Right hindlimb (tissue), 1 donor: ENCODE results near the gene RAPH1.
"Not testable (repeated sequence)": the region's sequence is repeated elsewhere in the genome, so short reads cannot be mapped to it uniquely, and the experiment has no call there.

Experiments used
- DNase-seq: peaks from one replicate; pipeline ENCODE4 v3.0.0-alpha.2; 2018

RAPH1 gene

GRCh38 chr2:203543898-203544328 is 8.8 kb upstream of the RAPH1 start:
- no peak for DNase-seq

GRCh38 chr2:203540598-203540997 is 5.5 kb upstream of the RAPH1 start:
- not testable (repeated sequence) for DNase-seq

- not testable (repeated sequence) for DNase-seq
Measured at GRCh38 chr2:203538237-203538636, 3.1 kb upstream of the RAPH1 start.

GRCh38 chr2:203536586-203536951 is 1.5 kb upstream of the RAPH1 start:
- DNase-seq: not testable (repeated sequence)

- DNase-seq: no peak
Measured at GRCh38 chr2:203535784-203536585, 884 bp upstream of the RAPH1 start.

DNA sequence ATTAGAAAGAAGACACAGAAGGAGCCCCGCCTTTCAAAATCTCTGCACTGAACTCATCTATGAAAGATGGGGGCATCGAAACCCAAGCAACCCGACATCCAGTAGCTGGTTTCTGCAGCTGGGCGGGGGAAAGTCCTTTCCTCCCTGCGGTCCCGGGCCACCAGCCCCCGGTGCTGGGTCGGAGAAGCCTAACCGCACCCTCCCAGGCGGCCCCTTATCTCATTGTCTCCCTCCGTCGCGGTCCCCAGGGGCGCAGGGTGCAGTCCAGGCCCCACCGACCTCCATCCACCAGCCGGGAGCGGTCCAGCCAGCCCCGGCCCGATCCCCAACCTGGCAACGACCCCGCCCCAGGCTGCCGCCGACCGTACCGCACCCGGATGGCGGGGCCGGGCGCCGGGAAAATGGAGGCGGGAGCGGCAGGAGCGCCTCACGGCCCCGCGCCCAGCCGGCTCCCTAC is 452 bp downstream of the RAPH1 start:
- no peak for DNase-seq

- DNase-seq: no peak
Measured at GRCh38 chr2:203533676-203534591, 1.2 kb downstream of the RAPH1 start.

- peak; percentile 51 for DNase-seq
Measured at GRCh38 chr2:203532957-203533658, 2.0 kb downstream of the RAPH1 start.

GRCh38 chr2:203527719-203528118 is 7.4 kb downstream of the RAPH1 start:
- no peak for DNase-seq

DNA sequence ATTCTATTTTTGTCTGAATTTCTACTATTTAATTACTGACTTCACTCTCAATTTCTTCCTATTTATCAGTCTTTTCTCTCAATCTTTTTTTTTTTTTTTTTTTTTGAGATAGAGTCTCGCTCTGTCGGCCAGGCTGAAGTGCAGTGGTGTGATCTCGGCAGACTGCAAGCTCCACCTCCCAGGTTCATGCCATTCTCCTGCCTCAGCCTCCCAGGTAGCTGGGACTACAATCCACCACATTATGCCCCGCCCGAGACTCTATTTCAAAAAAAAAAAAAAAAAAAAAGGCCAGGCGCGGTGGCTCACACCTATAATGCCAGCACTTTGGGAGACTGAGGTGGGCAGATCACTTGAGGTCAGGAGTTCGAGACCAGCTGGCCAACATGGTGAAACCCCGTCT is 21.8 kb downstream of the RAPH1 start:
- DNase-seq: not testable (repeated sequence)

DNA sequence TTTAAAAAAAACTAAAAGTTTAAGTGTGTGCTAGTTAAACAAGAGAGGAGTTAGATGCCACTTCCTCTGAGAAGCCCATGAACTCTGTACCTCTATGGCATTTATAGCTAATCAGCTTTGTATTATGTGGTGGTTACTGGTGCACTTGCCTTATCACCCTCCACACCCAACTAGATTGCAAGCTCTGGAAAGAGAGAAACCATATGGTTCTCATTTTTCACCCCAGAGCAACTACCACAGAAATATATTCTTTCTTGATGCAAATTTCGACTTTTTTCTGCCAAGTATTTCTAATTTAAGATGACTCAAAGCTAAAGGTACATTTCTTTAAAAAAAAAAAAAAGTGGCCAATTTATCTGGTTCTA is 24.2 kb downstream of the RAPH1 start:
- no peak for DNase-seq

DNA sequence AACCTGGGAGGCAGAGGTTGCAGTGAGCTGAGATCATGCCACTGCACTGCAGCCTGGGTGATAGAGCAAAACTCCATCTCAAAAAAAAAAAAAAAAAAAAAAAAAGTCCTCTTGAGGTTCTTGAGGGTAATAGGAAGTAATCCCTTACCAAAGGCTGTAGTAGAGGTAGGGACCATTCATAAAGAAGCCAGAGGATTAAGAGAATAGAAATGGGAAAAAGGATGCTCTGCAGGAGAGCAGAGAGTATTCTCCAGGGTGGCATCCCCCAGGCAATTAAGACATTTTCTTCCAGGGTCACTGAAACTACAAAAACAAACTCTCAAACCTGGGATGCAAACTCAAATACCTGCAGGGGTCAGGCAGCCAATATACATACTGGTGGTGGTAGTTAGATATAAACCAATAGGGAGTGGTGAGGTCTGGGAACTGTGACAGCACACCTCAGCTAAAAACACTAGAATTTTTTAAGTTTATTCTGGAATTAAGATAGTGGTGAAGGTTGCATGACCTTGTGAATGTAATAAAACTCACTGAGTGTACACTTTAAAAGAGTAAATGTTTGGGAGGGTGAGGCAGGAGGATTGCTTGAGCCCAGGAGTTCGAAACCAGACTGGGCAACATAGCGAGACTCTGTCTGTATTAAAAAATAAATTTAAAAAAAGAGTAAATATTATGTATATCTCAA is 24.7 kb downstream of the RAPH1 start:
- DNase-seq: no peak

DNA sequence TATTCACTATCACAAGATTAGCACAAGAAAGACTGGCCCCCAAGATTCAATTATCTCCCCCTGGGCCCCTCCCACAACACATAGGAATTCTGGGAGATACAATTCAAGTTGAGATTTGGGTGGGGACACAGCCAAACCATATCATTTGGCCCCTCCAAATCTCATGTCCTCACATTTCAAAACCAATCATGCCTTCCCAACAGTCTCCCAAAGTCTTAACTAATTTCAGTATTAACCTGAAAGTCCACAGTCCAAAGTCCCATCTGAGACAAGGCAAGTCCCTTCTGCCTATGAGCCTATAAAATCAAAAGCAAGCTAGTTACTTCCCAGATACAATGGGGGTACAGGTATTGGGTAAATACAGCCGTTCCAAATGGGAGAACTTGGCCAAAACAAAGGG is 31.6 kb downstream of the RAPH1 start:
- DNase-seq: not testable (repeated sequence)

DNA sequence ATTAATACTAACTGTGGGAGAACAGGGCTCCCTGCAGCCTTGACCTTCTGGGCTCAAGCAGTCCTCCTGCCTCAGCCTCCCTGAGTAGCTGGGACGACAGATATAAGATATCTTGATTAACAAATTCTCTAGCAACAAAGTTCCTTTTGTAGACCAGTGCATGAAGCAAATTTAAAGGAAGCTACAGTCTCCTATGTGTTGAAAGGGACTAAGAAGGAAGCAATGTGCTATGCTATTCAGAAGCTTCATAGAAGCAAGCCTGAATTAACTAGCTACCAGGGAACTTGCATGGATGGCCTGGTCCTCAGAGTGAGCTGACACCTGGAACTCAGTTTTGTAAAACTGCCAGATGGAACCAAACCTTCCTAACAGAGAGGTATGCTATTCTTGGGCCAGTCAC is 33.2 kb downstream of the RAPH1 start:
- no peak for DNase-seq

DNA sequence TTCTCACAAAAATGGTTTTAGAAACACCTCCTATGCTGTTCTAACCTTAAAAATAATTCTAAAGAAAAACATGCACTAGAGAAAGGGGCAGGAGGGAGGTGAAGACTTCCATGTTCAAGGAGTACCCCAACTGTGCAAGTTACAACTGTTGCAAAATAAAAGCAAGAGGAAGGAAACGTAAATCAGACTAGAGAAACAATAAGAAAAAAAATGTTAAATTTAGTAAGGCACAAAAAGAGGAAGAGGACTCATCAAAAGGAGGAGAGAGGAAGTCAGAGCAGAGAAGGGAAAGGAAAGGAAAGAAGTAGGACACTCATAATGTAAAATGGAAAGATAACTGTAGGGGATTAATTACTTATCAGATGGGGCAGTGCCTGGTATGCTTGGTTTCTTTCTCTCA is 34.1 kb downstream of the RAPH1 start:
- DNase-seq: no peak

GRCh38 chr2:203500297-203500696 is 34.8 kb downstream of the RAPH1 start:
- no peak for DNase-seq

DNA sequence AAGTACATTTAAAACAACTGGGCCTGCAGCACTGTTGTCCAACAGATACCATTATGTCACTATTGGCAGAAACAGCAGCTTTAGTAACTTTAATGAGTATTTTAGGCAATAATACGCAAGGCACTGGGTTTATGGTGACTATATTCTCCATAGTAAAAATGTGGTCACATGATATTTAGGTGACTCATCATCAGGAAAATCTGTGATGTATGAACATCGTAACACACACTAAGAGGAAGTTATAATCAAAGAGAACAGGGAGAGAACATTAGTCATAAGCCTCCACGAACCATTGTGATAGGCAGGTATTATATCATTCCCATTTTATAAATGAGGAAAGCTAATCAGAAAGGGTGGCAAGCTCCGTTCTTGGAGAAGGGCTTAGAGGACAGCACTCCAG is 36.9 kb downstream of the RAPH1 start:
- DNase-seq: no peak

DNA sequence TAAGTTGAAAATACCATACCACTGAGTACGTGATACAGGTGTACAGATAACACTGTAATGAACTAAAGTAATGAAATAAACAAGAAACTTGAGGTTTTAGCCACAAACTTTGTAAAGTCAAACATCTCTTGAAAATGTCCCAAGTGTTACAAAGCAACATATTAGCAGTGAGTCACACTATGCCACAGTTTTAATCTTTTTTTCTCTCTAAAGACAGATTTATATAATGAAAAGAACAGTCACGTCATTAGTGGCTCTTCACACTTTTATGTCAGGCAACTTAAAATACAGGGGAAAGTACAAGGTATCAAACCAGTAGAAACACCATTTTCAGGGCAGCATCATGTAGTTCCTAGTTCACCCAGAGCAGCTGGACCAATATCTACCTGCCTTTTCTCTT is 42.1 kb downstream of the RAPH1 start:
- DNase-seq: no peak

GRCh38 chr2:203490391-203490790 is 44.7 kb downstream of the RAPH1 start:
- DNase-seq: no peak

DNA sequence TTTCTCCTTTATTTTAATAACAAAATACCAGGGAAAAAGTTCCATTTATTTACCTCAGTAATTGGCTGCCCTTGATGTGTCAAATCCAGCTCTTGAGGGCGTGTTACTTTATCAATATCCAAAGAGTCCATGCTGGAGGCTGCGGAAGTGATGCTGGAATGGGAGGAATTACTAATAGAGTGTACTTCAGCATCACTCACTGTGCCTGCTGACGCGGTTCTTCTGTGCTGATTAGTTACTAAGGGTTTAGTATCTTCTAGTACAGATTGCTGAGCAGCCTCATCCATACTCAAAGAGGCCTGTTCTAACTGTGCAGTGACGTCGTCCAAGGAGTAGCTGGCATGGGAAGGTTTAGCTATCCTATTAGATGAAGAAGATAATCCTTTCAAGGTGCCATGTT is 45.6 kb downstream of the RAPH1 start:
- DNase-seq: no peak

- peak; percentile 35 for DNase-seq
Measured at GRCh38 chr2:203484266-203485112, 50.6 kb downstream of the RAPH1 start.

DNA sequence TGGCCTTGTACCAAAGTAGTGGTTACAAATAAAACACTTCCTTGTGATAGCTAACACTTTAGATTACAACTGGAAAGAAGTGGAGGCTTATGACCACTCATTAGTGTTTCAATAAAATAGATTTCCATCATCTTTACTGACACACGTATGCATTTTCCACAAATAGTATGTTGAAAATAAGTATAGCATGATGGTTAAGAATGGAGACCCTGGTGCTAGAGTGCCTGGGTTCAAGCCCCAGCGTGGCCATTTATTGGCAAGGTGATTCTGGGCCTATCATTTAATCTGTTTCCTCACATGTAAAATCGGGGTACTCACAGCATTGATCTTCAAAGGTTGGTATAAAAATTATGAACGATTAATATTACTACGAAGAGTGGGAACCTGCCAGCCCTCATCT is 54.5 kb downstream of the RAPH1 start:
- no peak for DNase-seq
